Measurements from ENCODE around the gene POU6F2.

- TF ChIP-seq CTCF (IDR thresholded peaks at IDR 0.05) (no peak), ZFX (IDR thresholded peaks at IDR 0.05; ENCODE audit: borderline replicate concordance) (no peak)
These were observed 398.1 kb downstream of the POU6F2 start for GRCh38 chr7:39375874-39376190.

Data from 22Rv1 (cell line).